Stimulated activated naive CD4-positive, alpha-beta T cell (primary cell): ENCODE data around the gene SPRED1.
A peak's percentile ranks its signal among the peaks of the same experiment; 100 is the strongest.

Experiments used
- DNase-seq, 6 experiments: peaks; one replicate each; lab custom pipeline; 2025; lab: John Stamatoyannopoulos, UW

Gene SPRED1

GRCh38 chr15:38283010-38283409 lies 30.4 kb downstream of the SPRED1 start:
- no peak for DNase-seq

GRCh38 chr15:38285456-38285855 lies 32.8 kb downstream of the SPRED1 start:
- no peak for DNase-seq

GRCh38 chr15:38294126-38294525 lies 41.5 kb downstream of the SPRED1 start:
- DNase-seq, result no peak

DNA sequence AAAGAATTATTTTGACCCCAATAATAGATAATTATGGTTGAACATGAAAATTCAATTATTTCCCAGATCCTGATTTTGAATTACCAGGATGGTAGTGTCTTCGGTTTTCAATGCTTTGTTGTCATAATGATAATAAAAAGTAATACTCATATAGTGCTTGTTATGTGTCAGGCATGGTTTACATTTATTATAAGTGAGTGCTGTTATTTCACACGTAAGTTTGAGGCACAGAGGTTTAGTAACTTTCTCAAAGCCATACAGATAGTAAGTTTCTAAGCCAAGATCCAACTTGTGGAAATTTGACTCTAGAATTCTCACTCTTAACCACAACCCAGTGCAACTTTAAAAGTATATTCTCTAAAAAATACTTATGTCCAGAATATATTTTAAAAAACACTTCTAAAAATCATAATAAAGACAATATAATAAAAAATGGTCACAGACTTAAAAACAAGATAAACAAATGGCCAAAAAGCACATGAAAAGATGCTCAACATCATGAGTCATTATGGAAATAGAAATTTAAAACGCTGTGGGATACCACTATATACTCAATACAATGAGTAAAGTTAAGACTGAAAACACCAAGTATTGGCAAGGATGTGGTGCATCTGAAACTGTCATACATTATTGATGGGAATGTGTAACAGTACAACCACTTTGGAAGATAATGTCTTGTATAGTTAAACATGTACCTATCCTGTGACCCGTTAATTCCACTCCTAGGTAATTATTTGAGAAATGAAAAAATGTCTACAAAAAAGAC lies 45.2 kb downstream of the SPRED1 start:
- no peak for DNase-seq

DNA sequence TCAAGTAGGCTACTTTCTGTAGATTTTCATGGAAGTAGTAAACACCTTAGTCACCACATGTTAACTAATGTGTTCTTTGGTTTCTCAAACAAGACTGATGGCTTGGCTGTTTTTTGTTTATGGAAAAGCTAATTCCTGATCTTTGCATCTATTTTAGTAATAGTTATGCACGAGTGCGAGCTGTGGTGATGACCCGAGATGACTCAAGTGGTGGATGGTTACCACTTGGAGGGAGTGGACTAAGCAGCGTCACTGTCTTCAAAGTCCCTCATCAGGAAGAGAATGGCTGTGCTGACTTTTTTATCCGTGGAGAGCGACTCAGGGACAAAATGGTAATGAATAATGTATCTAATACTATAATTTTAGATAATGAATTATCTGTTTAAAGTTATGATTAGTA lies 46.6 kb downstream of the SPRED1 start:
- no peak for DNase-seq

DNA sequence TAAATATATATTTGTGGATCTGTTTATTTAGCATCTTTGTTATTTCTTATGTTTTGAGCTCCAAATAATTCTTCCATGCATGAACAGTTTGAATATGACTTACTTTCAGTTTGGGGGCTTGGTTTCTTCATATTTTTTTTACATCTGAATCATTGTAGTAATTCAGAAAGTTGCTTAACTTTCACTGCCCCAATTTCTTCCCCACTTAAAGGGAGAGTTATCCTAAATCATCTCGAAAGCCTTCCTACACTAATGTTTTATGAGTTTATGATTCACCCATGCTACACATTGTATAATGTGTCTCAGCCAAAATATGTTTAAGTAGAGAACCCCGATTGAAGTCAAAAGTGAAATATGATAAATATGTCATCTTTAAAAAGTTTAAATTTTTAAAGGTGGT lies 47.8 kb downstream of the SPRED1 start:
- DNase-seq, result no peak

- no peak for DNase-seq
Measured at GRCh38 chr15:38304481-38304880, 51.8 kb downstream of the SPRED1 start.

DNA sequence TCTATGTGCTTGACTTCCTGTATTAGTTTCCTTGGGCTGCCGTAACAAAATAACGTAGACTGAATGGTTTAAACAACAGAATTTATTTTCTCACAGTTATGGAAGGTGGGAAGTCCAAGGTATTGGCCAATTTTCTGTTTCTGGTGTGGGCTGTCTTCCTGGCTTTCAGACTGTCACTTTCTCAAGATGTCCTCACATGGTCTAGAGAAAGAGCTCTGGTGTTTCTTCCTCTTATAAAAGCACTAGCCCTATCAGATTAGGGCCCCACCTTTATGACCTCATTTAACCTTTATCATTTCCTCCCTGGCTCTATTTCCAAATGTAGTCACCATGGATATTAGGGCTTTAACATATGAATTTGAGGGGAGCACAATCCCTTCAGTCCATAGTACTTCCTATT lies 54.6 kb downstream of the SPRED1 start:
- no peak for DNase-seq

GRCh38 chr15:38307861-38308641 lies 55.4 kb downstream of the SPRED1 start:
- no peak for DNase-seq

GRCh38 chr15:38308797-38309196 lies 56.2 kb downstream of the SPRED1 start:
- no peak for DNase-seq

- no peak for DNase-seq
Measured at GRCh38 chr15:38312190-38312589, 59.6 kb downstream of the SPRED1 start.

- no peak for DNase-seq
Measured at GRCh38 chr15:38316311-38316710, 63.7 kb downstream of the SPRED1 start.

DNA sequence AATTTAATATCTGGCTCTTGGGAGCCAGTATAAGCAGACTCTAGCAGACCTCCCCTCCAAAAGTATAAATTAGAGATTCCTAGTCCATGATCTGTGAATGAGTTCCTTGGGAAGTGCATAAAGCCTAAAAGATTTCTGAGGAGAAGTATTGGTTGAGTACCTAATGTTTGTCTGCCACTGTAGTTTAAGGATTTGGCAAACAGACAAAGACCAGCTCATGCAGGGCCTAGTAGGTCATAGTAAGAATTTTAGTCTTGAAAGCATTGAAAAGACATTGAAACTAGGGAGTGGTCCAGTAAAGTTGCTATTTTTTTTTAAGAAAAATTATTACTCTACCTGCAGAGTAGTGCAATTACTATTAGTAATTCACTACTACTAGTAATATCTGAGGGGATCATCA lies 67.5 kb downstream of the SPRED1 start:
- DNase-seq, result no peak

GRCh38 chr15:38320866-38321265 lies 68.2 kb downstream of the SPRED1 start:
- no peak for DNase-seq

- no peak for DNase-seq
Measured at GRCh38 chr15:38323895-38324294, 71.3 kb downstream of the SPRED1 start.

DNA sequence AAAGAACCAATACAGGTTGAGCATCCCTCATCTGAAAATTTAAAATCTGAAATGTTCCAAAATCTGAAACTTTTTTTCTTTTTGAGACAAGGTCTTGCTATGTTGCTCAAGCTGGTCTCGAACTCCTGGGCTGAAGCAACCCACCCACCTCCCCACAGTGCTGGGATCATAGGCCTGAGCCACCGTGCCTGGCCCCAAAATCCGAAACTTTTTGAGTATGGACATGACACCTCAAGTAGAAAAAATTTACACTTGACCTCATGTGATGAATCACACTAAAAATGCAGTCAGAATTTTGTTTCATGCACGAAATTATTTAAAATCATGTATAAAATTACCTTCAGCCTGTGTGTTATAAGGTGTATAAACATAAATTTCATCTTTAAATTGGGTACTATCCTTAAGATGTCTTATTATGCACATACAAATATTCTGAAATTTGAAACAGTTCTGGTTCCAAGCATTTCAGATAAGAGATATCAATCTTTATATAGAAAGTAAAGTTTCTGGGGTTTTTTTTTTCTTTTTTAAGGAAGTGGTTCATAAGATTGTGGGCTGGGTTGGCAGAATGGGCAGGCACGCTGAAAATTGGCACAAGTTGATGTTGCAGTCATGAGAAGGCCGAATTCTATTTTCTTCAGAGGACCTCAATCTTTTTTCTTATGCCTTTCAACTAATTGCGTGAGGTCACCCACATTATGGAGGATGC lies 72.5 kb downstream of the SPRED1 start:
- no peak for DNase-seq

DNA sequence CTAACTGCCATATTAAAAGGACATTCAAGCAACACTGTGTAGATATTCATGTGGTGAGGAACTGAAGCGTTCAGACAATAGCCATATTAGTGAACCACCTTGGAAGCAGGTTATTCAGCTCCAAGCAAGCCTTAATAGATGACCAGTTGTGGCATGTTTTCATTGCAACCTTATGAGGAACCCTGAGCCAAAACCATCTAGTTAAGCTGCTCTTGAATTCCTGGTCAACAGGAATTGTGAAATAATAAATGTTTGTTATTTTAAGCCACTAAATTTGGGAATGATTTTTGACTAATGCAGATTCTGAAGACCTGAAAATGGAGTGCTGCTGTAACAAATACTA lies 73.0 kb downstream of the SPRED1 start:
- DNase-seq, result no peak

- no peak for DNase-seq
Measured at GRCh38 chr15:38332711-38333110, 80.1 kb downstream of the SPRED1 start.

- DNase-seq, result no peak
Measured at GRCh38 chr15:38335116-38335515, 82.5 kb downstream of the SPRED1 start.

GRCh38 chr15:38344351-38344750 lies 91.7 kb downstream of the SPRED1 start:
- DNase-seq, result no peak

DNA sequence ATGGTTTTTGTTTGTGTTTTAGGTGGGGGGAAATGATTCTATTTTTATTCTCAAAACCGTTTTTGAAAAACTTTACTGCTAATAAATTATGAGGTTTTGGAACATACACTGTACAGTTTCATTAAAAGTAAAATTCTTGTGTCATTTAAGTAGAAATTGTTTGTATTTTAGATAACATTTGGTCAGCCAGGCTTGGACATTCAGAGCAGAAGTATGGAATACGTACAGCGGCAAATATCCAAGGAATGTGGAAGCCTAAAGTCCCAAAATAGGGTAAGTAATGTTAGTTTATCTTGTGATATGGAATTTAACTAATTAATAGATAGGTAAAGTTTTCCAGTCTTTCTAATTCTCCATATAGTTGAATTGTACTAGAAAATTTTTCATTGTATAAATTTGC lies 96.6 kb downstream of the SPRED1 start:
- DNase-seq, result no peak

DNA sequence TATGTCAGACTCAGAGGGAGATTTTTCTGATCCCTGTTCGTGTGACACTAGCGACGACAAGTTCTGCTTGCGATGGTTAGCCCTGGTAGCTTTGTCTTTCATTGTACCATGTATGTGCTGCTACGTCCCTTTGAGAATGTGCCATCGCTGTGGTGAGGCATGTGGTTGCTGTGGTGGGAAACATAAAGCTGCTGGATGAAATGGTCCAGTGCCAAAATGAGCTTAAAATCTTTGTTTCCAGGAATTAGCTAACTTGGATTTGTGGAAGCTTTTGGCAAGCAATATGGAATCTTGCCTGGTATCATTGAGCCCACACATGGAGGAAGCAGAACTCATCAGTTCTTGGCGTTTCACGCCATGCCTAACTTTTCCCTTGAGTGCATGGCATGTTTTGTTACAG lies 98.8 kb downstream of the SPRED1 start:
- no peak for DNase-seq

DNA sequence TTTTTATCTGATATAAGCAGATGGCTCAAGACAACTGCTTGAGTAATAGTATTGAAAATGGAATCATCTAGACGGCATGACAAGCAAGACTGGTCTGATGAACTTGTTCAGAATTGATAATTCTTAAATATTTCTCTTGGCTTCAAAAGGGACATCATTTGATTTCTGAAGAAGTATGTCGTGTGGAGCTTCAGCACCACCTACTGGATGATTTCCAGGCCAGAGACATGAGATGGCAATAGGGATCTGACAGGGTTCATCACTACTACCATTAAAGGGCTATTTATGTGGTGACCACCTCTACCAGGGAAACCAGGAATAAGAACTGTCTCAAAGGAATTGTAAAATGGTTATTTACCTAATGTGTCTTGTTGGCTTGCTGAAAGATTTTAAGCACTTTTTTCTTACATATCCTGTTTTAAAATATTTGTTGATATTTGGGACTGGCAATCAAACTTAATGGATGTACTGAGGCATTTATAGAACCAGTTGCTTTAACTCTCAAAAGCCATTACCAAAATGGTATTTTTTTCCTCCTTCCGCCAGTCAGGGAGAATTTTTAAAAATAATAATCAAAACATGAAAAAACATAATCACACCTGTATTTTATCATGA lies 101.8 kb downstream of the SPRED1 start:
- DNase-seq, result peak; percentile 1 to 47 (median 22)
